ENCODE results near the gene GIT2.
"Not testable (repeated sequence)": the region's sequence is repeated elsewhere in the genome, so short reads cannot be mapped to it uniquely, and the experiment has no call there.

GIT2 gene

DNA sequence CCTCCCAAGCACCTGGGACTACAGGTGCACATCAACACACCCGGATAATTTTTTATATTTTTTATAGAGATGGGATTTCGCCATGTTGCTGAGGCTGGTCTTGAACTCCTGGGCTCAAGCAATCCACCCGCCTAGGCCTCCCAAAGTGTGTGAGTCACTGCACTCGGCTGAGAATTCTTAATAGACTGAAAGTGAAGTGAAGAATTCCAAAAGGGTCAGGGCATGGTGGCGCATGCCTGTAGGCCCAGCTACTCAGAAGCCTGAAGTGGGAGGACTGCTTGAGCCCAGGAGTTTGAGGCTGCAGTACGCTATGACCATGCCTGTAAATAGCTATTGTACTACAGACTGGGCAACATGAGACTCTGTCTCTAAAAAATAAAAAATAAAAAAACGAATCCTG lies 52.4 kb downstream of the GIT2 start:
- DNase-seq = no peak

GRCh38 chr12:109940339-109940923 lies 55.7 kb downstream of the GIT2 start:
- no peak for DNase-seq

DNA sequence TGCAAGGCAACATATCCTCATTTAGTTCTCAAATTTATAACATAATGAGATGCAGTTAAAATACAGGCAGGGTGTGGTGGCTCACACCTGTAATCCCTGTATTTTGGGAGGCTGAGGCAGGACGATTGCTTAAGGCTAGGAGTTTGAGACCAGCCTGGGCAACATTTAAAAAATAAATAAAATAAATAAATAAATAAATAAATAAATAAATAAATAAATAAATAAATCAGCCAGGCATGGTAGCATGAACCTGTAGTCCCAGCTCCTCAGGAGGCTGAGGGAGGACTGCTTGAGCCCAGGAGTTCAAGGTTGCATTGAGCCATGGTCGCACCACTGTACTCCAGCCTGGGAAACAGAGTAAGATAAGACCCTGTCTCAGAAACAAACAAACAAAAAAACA lies 56.7 kb downstream of the GIT2 start:
- no peak for DNase-seq

GRCh38 chr12:109938947-109939346 lies 57.2 kb downstream of the GIT2 start:
- DNase-seq = no peak

DNA sequence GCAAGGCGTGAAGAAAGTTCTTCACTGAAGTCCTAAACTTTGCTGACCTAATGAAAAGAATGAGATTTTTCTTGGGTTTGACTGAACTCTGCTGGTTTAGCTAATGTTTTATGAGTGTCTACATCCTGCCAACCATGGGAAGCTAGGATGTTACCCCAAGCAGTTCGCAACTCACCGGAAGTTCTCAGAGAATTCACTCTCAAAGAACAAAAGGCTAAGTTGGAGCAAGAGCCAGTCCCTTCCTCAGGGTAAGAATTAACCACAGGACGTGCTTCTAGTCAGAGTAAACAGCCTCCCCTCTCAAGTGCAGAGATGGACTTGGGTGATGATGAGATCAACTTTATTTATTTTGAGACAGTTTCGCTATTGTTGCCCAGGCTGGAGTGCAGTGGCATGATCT lies 58.8 kb downstream of the GIT2 start:
- no peak for DNase-seq

DNA sequence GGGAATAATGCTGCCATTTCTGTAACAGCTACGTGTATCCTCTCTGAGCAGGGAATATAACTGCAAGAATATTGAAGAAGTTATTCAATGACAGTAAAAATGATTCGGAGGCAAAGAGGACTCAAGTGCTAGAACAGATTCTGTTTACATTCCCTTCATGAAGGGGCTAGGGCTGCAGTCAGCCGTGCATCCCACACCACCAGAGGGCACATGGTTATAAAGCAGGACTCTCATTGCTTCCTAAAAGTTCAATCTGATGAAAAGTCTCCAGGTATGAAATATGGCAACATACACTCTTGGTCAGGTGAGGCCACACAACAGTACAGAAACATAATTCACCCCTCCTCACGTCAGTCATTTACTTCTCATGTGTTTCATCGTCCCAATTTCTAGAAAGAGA lies 62.1 kb downstream of the GIT2 start:
- DNase-seq = no peak

DNA sequence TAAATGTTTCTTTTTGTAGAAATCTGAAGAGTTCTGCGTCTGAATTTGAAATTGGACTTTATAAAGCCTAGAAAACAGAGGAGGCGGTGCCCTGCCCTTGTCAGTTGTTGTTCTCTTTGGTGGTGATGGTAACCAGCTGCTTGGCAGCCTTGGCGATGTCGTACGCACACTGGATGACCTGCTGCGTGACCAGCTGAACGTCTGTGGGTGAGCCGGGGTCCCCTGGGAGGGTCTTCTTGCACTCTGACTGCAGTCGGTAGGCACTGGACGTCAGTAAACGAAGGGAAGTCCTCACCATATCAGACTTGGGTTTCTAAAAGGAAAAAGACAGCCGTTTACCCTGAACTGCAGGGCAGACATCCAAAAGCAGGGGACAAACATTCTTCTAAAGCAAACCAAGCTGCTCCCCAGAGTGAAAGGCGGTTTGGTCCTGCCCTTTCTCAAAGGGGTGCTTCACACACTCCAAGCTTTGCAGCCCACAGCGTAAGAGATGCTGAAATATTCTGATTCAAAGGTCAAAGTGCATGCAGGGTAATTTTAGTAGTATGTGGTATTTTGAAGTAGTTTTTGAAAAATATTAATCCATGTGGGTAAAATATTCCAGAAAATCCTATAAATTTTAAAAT lies 63.2 kb downstream of the GIT2 start:
- no peak for DNase-seq

DNA sequence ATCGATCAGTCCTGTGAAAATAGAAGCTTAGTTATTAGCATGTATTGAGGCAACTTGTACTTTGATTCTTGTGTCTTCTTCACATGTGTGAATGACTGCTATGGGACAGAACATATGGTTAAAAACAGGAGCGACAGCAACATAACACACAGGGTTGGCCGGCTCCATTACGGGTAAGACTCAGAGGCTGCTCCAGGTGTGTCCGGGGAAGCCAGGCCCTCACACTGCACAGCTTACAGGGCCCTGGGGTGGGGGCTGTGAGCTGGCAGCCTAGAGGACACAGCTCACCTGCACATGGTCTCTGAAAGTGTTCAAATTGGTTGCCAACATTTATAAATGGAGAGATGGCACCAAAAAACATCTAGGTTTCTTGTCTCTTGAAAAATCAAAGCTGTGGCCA lies 65.0 kb downstream of the GIT2 start:
- no peak for DNase-seq

DNA sequence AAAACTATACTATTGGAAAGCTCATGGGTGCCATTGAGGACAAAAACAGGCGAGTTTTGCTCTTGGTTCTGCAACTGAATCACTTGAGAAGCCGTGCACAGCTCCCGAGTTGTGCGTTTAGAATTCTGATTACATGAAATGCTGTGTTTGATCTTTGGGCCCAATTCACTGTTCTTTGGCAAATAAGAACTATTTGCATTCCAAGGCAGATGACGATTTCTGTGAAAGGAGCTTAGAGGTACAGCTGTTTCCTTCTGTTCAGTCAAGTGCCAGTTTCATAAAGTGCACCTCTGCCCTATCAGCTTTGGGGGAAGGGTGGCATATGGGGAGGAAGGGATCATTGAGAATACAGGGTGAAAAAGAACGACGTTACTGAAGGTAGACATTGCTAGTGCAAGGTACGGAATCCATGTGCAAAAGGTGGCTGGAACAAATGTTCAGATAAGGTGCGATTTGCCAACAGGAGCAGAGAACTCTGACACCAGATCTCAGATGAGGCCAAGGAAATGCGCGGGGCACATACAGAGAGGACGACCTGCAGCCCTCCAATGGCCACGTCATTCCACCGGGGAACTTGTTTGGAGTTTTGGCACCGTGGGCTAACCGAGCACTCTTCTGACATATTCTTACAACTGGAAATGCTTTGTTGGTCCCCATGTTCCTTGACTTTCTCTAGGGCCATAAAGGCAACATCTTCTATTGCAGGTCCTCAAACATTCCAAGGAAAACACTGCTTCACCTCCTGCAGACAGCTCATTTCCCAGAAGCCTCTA lies 66.0 kb downstream of the GIT2 start:
- no peak for DNase-seq

DNA sequence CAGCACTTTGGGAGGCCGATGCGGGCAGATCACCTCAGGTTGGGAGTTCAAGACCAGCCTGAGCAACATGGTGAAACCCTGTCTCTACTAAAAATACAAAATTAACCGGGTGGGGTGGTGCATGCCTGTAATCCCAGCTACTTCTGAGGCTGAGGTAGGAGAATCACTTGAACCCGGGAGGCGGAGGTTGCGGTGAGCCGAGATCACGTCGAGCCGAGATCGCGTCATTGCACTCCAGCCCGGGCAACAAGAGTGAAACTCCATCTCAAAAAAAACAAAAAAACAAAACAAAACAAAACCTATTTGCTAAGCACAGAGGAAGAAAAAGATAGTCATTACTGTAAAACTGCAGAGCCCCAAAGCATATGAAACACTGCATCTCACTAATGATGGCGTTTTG lies 66.8 kb downstream of the GIT2 start:
- DNase-seq = not testable (repeated sequence)

- no peak for DNase-seq
Observed at GRCh38 chr12:109928058-109928656, 68.0 kb downstream of the GIT2 start.

DNA sequence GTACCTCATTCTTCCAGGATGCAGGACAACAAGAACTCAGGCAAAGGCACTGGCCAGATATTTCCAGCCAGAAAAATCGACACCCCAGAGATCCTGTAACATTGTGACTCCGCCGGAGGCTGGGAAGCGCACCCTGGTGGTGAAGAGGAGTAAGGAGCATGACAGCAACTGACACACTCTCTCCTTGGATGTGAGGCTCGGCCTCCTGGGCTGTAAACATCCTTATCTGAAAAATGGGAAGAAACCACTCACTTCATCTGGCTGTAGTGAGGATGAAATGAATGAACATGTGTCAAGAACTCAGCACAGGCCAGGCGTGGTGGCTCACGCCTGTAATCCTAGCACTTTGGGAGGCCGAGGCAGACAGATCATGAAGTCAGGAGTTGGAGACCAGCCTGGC lies 68.5 kb downstream of the GIT2 start:
- peak; percentile 5 for DNase-seq

- no peak for DNase-seq
Observed at GRCh38 chr12:109926488-109927210, 69.5 kb downstream of the GIT2 start.

DNA sequence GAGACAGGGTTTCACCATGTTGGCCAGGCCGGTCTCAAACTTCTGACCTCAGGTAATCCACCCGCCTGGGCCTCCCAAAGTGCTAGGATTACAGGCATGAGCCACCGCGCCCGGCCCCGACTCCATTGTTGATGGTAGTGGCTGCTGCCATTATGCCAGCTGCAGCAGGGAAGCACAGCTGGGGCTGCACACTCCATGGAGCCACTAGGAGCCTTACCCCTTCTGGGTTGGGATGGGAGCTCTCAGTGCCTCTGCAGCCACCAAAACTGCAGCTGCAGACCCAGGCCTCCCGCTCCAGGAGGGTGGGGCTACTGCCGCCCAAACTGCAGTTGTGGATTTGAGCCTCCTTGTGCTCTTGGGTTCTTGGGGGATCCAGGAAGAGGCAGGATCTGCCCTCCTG lies 70.2 kb downstream of the GIT2 start:
- no peak for DNase-seq

- no peak for DNase-seq
Observed at GRCh38 chr12:109925185-109925840, 70.9 kb downstream of the GIT2 start.

DNA sequence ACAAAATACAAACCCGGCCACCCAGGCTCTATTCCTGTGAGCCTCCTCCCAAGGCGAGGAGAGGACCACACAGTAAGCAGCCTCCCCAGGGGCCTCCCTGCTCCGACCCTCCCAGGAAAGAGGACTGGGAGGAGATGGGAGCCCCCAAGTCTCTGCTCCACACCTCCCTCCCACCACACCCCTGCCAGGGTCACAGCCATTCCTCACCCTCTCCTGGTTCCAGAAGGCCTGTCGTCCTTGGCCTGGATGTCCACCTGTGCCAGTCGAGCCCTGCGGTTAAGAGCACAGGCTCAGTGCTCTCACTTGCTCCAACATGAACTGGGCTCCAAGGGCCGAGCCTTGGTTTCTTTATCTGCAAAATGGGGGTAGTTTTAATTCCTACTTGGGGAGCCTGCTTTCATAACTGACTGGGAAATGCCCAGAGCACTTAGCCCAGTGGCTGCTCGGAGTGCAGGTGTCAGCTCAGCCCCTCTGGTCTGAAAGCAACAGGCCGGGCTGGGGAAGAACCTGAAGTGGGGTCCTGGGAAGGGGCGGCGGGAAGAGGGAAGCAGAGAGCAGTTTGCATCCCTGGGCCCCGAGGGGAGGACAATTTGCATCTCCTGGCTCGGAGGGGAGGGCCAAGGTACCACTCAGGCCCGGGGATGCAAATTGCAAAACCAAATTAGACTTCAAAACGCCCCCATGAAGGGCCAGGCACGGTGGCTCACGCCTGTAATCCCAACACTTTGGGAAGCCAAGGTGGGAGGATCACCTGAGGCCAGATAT lies 72.5 kb downstream of the GIT2 start:
- DNase-seq = no peak

- DNase-seq = no peak
Observed at GRCh38 chr12:109923038-109923437, 73.1 kb downstream of the GIT2 start.

DNA sequence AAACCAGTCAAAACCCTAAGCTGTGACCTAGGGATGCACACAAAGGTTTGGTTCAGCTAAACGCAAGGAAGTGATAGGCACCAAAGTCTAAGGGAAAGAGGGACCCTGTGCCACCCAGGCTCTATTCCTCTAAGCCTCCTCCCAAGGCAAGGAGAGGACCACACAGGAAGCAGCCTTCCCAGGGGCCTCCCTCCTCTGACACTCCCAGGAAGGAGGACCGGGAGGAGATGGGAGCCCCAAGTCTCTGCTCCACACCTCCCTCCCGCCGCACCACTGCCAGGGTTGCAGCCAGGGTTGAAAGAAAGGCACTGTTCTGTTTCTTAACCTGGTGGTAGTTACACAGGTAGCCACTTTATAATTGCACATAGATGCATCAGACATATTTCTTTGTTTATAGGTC lies 74.2 kb downstream of the GIT2 start:
- DNase-seq = no peak

- DNase-seq = no peak
Observed at GRCh38 chr12:109920261-109920780, 75.8 kb downstream of the GIT2 start.

DNA sequence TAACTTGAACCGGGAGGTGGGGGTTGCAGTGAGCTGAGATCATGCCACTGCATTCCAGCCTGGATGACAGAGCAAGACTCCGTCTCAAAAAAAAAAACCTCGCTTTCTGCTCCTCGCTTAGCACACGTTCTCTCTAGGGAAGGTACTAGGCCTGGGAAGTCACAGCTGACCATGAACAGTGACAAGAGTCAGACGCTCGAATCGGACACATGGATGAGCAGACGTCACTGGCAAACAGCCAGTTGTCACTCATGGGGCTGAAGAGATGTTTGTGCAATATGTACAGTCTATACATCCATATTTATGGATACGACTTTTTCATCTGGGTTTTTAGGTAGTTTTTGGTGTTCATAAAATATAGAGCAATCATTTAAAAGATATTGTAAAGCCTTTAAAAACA lies 76.7 kb downstream of the GIT2 start:
- DNase-seq = no peak

DNA sequence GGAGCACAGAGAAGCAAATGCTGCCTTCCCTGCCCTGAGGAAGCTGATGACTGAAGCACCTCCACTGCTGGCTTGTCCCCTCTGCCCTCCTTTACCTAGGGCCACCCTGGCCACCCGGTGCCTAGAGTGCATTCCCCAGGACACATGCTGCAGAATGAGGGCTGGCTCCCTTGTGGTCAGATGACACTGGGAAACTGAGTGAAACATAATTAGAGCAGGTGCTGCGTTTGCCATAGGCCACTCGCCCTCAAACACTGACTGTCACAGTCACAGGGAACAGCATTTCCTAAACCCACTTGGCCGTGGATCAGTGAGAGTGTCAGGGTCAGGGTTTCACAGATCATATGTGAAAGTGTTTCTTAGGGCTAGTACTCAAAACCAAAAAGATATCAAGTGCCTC lies 80.1 kb downstream of the GIT2 start:
- DNase-seq = no peak
